Psoas muscle (tissue), 8 donors: ENCODE data around the gene DOK7. TPM values are rescaled to one million over a fixed set of nuclear protein-coding genes. Genes with fewer than 3 reads are reported as not detected.
A peak's percentile ranks its signal among the peaks of the same experiment; 100 is the strongest.
"Not testable (repeated sequence)": the region's sequence is repeated elsewhere in the genome, so short reads cannot be mapped to it uniquely, and the experiment has no call there.

ENCODE experiments used
- ATAC-seq, 4 donors: fragments of 200-7000 bp; cut with Tn5 transposase; one replicate each; pipeline ENCODE4 v1.9.1; 2020; ENCODE audit warnings: moderate library complexity in 3 of 4, mild to moderate bottlenecking in 2 of 4
- DNase-seq, 2 donors: peaks; one replicate each; pipeline ENCODE4 v3.0.0-alpha.2; 2020
- H3K27ac ChIP-seq: fragments of 200-600 bp; one replicate; pipeline ENCODE4 v1.8.0; 2022
- H3K27me3 ChIP-seq, 3 donors: fragments of 200-600 bp in 1 of 3; one replicate each; pipeline versions ENCODE4 v1.6.1 to v1.8.0; 2013 to 2022; ENCODE audit warnings: low read length in 2 of 3, mild to moderate bottlenecking in 2 of 3, moderate library complexity in 1 of 3; ENCODE audit not compliant: insufficient read depth in 3 of 3
- H3K36me3 ChIP-seq, 2 donors: fragments of 200-600 bp in 1 of 2; one replicate each; pipeline versions ENCODE4 v1.6.1 to v1.8.0; 2013 to 2022; ENCODE audit warnings: low read depth in 1 of 2, mild to moderate bottlenecking in 1 of 2, moderate library complexity in 1 of 2; ENCODE audit not compliant: insufficient read depth in 1 of 2
- H3K4me1 ChIP-seq: fragments of 200-600 bp; one replicate; pipeline ENCODE4 v1.8.0; 2022
- H3K4me3 ChIP-seq: fragments of 200-600 bp; one replicate; pipeline ENCODE4 v1.8.0; 2022; ENCODE audit warnings: mild to moderate bottlenecking
- H3K9me3 ChIP-seq: fragments of 200-600 bp; one replicate; pipeline ENCODE4 v1.8.0; 2022
- WGBS, 3 donors: extraction: QIAGEN DNeasy Blood & Tissue Kit; methylation state at CpG; one replicate each; pipeline versions ENCODE4 v1.1.6 to v1.1.7; 2013; 5-methylcytosine and 5-hydroxymethylcytosine counted together
- intact Hi-C, 2 donors: fragments of 100-400 bp; cut with DNase I; formaldehyde crosslinking; loops; one replicate each; pipeline versions ENCODE4 v1.11.0 to v1.14.2; 2022
- polyA plus RNA-seq, 3 donors: library from polyadenylated mRNA; stranded (reverse); fragments of 200-250 nt; gene quantifications; one replicate each; pipeline ENCODE4 v1.2.3, GENCODE V29; 2013
- total RNA-seq, 4 donors: library from RNA; stranded (reverse); fragmentation: NEBNext Ultra II Directional in 2 of 4; extraction: Animal tissue kit (Norgen Biotek cat#: 25700) in 2 of 4; gene quantifications; one replicate each; pipeline versions ENCODE4 v1.2.1 to v1.2.4, GENCODE V29; 2021 to 2023
- TF ChIP-seq, protein P1 (sequence below): fragments of 200-600 bp; IDR thresholded peaks from one replicate; pipeline ENCODE4 v1.8.0; 2022; ENCODE audit warnings: antibody characterized with exemption
- donor health status: healthy with polysubstance abuse.
- donor health status: DM: no; HTN: no; CAD: no; lungs with moderate emphysema.
- donor health status: Bipolar disorder and iron deficiency.
- donor health status: healthy.
- donor health status: DM: yes; HTN: yes; CAD: no.
- donor health status: DM: no; HTN: no; CAD: no.
- donor health status: DM: no; HTN: no; CAD: no.
- donor health status: DM: yes; HTN: yes; CAD: no.

The DOK7 gene
- total and polyA plus RNA-seq, 7 donors = 3.4 to 48.6 (median 21.5) TPM

DNA sequence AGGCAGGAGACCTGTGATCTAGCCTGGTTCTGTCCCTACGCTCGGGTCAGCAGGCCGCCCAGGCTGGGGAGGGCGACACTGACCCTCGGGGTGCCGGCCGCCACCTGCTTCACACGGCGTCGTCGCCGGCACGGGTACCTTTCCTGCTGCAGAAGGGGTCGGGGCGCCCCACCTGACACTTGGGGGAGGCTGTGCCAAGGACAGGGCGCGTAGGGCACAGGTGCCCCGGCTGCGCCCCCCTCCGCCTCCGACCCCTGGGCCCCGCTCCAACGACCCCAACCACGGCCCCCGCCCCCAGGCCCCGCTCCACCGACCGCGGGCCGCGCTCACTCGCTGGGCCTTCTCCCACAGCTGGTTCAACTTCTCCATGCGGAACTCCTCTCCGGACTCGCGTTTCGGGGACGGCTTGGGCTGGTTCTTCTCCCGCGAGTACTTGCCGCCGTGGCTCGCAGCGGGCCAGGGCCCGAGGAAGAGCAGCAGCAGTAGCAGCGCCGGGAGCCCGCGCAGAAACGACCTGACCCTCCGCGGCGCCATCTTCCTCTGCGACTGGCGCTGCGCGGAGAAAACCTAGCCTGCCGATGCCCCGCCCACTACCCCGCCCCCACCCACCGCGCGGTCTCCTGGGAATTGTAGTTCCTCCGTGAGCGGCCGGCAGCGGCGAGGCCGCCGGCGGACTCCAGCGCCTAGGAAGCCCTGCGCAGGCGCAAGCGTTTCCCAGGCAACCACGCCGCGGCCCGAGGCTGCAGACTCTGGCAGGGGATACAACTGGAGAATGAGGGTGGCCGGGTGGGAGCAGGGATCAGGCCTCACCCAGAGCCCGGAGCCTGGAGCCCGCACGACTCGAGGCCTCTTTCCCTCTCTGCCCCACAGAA is 69.0 kb downstream of the DOK7 start, which contains the start of gene LRPAP1:
Gene LRPAP1, minus strand, starts transcription at position 544 of the 872 bp plus-strand sequence. Its CDS starts 10 bp downstream, at position 534.
- no peaks in the 10 kb centered on the region for H3K9me3 ChIP-seq
- H3K4me1 ChIP-seq = peaks cover 19% of the 10 kb centered on the region
- peak within 1 kb of the TSS; percentile 91 for H3K4me3 ChIP-seq
- intact Hi-C loops = loop anchor here in 1 of 2 donors (10.0 kb wide), 1 partner anchor 413 kb away; no protein-coding TSS in a partner anchor
- peak; percentile 93 to 96 (median 95) for ATAC-seq
- peak; percentile 92 to 96 for DNase-seq
- TF ChIP-seq, protein P1, sequence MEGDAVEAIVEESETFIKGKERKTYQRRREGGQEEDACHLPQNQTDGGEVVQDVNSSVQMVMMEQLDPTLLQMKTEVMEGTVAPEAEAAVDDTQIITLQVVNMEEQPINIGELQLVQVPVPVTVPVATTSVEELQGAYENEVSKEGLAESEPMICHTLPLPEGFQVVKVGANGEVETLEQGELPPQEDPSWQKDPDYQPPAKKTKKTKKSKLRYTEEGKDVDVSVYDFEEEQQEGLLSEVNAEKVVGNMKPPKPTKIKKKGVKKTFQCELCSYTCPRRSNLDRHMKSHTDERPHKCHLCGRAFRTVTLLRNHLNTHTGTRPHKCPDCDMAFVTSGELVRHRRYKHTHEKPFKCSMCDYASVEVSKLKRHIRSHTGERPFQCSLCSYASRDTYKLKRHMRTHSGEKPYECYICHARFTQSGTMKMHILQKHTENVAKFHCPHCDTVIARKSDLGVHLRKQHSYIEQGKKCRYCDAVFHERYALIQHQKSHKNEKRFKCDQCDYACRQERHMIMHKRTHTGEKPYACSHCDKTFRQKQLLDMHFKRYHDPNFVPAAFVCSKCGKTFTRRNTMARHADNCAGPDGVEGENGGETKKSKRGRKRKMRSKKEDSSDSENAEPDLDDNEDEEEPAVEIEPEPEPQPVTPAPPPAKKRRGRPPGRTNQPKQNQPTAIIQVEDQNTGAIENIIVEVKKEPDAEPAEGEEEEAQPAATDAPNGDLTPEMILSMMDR = no peak
- H3K27me3 ChIP-seq = no peaks in the 10 kb centered on the region
- peaks cover 0 to 24% of the 10 kb centered on the region in 2 donors for H3K36me3 ChIP-seq
- WGBS, 3 donors = 0 to 1% (median 0%) methylated on average over 72 to 84 of the region's 84 CpGs
- peak within 1 kb of the TSS; percentile 80 for H3K27ac ChIP-seq

DNA sequence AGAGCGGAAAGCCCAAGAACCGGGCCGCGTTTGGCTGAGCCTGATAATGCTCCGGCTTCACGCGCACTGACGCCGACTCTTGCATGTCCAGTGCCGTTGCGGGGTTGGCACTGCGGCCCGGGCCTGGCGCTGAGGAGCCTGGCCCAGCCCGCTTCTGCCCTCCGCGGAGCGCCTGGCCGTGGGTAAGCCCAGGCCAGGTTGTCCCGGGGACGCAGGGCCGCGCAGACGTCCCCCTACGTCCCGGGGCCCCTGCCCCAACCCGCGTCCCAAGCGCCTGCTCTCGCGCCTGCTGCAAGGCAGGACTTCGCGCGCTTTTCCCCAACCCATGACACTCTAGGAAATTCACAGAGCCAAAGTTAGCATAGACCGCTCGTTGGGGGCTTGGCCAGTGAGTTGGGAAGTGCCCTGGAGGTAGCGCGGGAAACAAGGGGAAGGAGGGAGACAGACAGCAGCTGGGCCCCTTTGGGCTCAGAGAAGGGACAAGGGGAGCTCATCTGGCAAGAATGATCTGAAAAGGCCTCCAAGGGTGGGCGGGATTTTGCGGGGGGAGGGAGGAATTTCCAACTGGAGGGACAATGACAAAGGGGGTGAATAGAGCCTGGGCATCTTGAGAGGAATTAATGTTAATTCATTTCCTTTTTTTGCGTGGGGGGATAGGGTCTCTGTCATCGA is 69.8 kb downstream of the DOK7 start:
- WGBS, 3 donors = 12 to 16% (median 16%) methylated on average over 39 to 42 of the region's 42 CpGs
- H3K9me3 ChIP-seq = no peaks in the 10 kb centered on the region
- H3K4me1 ChIP-seq = peaks cover 19% of the 10 kb centered on the region
- TF ChIP-seq, protein P1 = no peak
- H3K27me3 ChIP-seq = no peaks in the 10 kb centered on the region
- peak overlapping the region; percentile 91 for H3K4me3 ChIP-seq
- intact Hi-C loops = loop anchor here in 1 of 2 donors (10.0 kb wide), 1 partner anchor 412 kb away; no protein-coding TSS in a partner anchor
- H3K36me3 ChIP-seq = peaks cover 0 to 19% of the 10 kb centered on the region in 2 donors
- DNase-seq = peak in 1 of 2 donors; percentile 52
- H3K27ac ChIP-seq = no peak overlapping the region
- peak; percentile 48 to 70 (median 54) for ATAC-seq

DNA sequence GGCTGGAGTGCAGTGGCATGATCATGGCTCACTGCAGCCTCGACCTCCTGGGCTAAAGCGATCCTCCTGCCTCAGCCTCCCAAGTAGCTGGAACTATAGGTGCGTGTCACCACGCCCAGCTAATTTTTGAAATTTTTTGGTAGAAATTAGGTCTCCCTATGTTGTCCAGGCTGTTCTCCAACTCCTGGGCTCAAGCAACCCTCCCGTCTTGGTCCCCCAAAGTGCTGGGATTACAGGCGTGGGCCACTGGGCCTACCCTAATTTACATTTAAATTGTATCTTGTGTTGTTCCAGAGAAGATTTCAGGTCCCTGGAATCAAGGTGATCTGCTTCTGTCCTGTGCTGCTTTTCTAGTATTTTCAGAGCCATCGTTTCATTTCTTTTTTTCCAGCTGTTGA is 70.3 kb downstream of the DOK7 start:
- Histone ChIP-seq H3K27ac (no peak overlapping the region), H3K4me1 (peaks cover 19% of the 10 kb centered on the region), H3K27me3 (no peaks in the 10 kb centered on the region), H3K36me3 (peaks cover 0 to 14% of the 10 kb centered on the region in 2 donors), H3K4me3 (no peak overlapping the region), H3K9me3 (no peaks in the 10 kb centered on the region)
- DNase-seq (no peak), ATAC-seq (no peak)
- 95 to 97% (median 96%) methylated on average over 7 of the region's 7 CpGs for WGBS, 3 donors
- intact Hi-C loops = loop anchor here in 1 of 2 donors (10.0 kb wide), 1 partner anchor 411 kb away; no protein-coding TSS in a partner anchor
- TF ChIP-seq, protein P1 = no peak

DNA sequence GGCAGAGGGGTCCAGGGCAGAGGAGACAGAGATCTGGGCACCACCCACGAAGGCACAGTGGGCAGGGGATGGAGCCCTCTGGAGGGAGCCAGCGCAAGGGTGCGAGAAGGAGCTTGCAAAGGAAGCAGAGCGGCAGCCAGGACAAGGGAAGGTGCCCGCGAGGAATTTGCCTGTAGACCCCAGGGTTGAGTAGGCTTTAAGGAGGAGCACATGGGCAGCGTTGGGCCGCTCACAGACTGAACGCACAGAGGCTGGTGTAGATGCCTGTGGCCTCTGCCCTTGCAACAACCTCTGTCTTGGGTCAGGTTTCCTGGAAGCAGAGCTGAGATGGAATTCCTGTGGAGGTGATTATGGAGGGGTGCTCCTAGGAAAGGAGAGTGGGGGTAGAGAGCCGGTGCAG is 72.7 kb downstream of the DOK7 start:
- 76 to 83% (median 79%) methylated on average over 9 to 10 of the region's 10 CpGs for WGBS, 3 donors
- H3K27ac ChIP-seq, H3K36me3 ChIP-seq, H3K27me3 ChIP-seq, H3K9me3 ChIP-seq, H3K4me1 ChIP-seq, H3K4me3 ChIP-seq, ATAC-seq: not testable (repeated sequence)
- peak in 1 of 2 donors; percentile 21 for DNase-seq
- intact Hi-C loops = loop anchor here in 1 of 2 donors (10.0 kb wide), 1 partner anchor 409 kb away; no protein-coding TSS in a partner anchor

GRCh38 chr4:3538906-3539305 is 75.8 kb downstream of the DOK7 start:
- WGBS, 3 donors = 94 to 96% (median 96%) methylated on average over 20 to 22 of the region's 23 CpGs
- not testable (repeated sequence) for ATAC-seq, H3K4me3 ChIP-seq

DNA sequence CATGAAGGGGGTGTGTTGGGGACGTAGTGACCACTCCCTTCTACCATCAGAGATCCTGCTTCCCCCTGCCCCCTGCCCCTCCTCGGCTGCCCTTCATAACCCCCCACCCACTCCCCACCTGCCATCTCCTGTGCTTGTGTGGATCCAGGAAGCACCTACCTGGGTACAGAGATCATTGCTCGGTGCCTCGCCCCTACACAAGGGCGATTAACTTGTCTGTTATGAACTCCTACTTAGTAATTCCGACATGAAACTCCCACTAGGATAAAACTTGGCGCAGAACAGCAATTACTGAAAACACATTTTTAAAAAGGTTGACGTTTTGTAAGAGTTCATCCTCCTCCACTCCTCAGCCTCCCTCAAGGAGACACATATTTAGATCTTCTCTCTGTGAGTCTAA is 80.3 kb downstream of the DOK7 start:
- whole genome bisulfite sequencing, 3 donors = 71 to 77% (median 72%) methylated on average over 7 to 8 of the region's 8 CpGs
- ATAC-seq, H3K9me3 ChIP-seq, H3K4me3 ChIP-seq, H3K36me3 ChIP-seq, DNase-seq, H3K27ac ChIP-seq, intact Hi-C loops, H3K27me3 ChIP-seq, H3K4me1 ChIP-seq: not testable (repeated sequence)

More at GRCh38 chr4:3538906-3539305, 75.8 kb downstream of the DOK7 start:
- DNase-seq, H3K27me3 ChIP-seq, H3K9me3 ChIP-seq, H3K27ac ChIP-seq, H3K36me3 ChIP-seq, H3K4me1 ChIP-seq: not testable (repeated sequence)
- intact Hi-C loops = loop anchor here in 1 of 2 donors (10.0 kb wide), 1 partner anchor 406 kb away; no protein-coding TSS in a partner anchor
